Progenitor cell of endocrine pancreas (in vitro differentiated cells): ENCODE results near the gene BRPF1. TPM values are rescaled to one million over a fixed set of nuclear protein-coding genes. Genes with fewer than 3 reads are reported as not detected.

Source experiments
- DNase-seq: peaks from one replicate; pipeline ENCODE4 v3.0.0; 2021; ENCODE audit warnings: low spot score; ENCODE audit not compliant: unreplicated experiment
- H3K27ac Mint-ChIP-seq: 2 replicates; pipeline ENCODE4 v1.8.0; 2021; ENCODE audit warnings: mild to moderate bottlenecking, moderate library complexity, mixed read lengths
- H3K27me3 Mint-ChIP-seq: 2 replicates; pipeline ENCODE4 v1.8.0; 2021; ENCODE audit warnings: mixed read lengths
- H3K36me3 Mint-ChIP-seq: 2 replicates; pipeline ENCODE4 v1.8.0; 2022; ENCODE audit warnings: mixed read lengths; ENCODE audit not compliant: insufficient read depth
- H3K4me1 Mint-ChIP-seq: 2 replicates; pipeline ENCODE4 v1.8.0; 2021; ENCODE audit warnings: low read depth, mixed read lengths
- H3K4me3 Mint-ChIP-seq: 2 replicates; pipeline ENCODE4 v1.8.0; 2021; ENCODE audit warnings: low read depth, mild to moderate bottlenecking, moderate library complexity, mixed read lengths
- H3K9me3 Mint-ChIP-seq: 2 replicates; pipeline ENCODE4 v1.8.0; 2021; ENCODE audit warnings: low read depth, mixed read lengths
- CTCF ChIP-seq: fragments of 200-600 bp; sonication (generic); IDR thresholded peaks from one replicate; pipeline ENCODE4 v1.5.0; 2021; ENCODE audit warnings: antibody characterized with exemption, mild to moderate bottlenecking; ENCODE audit not compliant: unreplicated experiment
- total RNA-seq: library from RNA; stranded (reverse); gene quantifications from 2 replicates; pipeline ENCODE4 v1.2.1, GENCODE V29; 2021

The BRPF1 gene
- total RNA-seq, 1 donor from 2014 or later: 25.6 TPM

- no peak for DNase-seq
- H3K4me1 Mint-ChIP-seq: peaks cover 13% of the 10 kb centered on the region
- H3K4me3 Mint-ChIP-seq: peak overlapping the region; percentile 96
- TF ChIP-seq CTCF: no peak
- H3K27me3 Mint-ChIP-seq: peaks cover 3% of the 10 kb centered on the region
- no peaks in the 10 kb centered on the region for H3K9me3 Mint-ChIP-seq
- H3K36me3 Mint-ChIP-seq: peaks cover 2% of the 10 kb centered on the region
- H3K27ac Mint-ChIP-seq: peak overlapping the region; percentile 88
These were observed 1.2 kb downstream of the BRPF1 start for GRCh38 chr3:9732740-9733115.

- Mint-ChIP-seq H3K4me1 (peaks cover 9% of the 10 kb centered on the region), H3K36me3 (peaks cover 9% of the 10 kb centered on the region), H3K27me3 (no peaks in the 10 kb centered on the region), H3K27ac (no peak overlapping the region), H3K4me3 (no peak overlapping the region), H3K9me3 (no peaks in the 10 kb centered on the region)
- no peak for DNase-seq
- TF ChIP-seq CTCF: no peak
These were observed 5.3 kb downstream of the BRPF1 start for GRCh38 chr3:9736831-9737230.

GRCh38 chr3:9739181-9739580 lies 7.6 kb downstream of the BRPF1 start:
- Mint-ChIP-seq H3K27ac (no peak overlapping the region), H3K36me3 (peaks cover 10% of the 10 kb centered on the region), H3K9me3 (no peaks in the 10 kb centered on the region), H3K27me3 (no peaks in the 10 kb centered on the region), H3K4me1 (no peaks in the 10 kb centered on the region), H3K4me3 (no peak overlapping the region)
- no peak for DNase-seq
- TF ChIP-seq CTCF: no peak

DNA sequence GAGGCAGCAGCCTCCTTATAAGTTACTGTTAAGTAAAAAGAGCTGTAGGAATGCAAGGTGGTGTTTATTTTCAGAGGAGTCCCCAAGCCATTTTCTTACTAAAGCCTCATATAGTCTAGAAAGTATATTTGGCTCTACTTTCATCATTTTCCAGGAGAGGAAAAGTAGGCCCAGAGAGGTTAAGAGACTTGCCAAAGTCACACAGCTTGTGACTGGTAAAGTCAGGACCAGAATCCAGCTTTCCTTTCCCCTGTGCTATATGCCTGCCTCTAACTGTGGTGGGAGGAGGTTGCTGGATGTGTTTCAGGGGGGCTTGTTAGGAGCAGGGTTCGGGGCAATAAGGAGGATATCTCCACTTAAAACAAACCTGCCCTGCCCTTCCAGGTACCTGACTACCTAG lies 11.0 kb downstream of the BRPF1 start:
- TF ChIP-seq CTCF: no peak
- no peaks in the 10 kb centered on the region for H3K27me3 Mint-ChIP-seq
- H3K4me3 Mint-ChIP-seq: no peak overlapping the region
- no peak overlapping the region for H3K27ac Mint-ChIP-seq
- H3K4me1 Mint-ChIP-seq: no peaks in the 10 kb centered on the region
- no peaks in the 10 kb centered on the region for H3K9me3 Mint-ChIP-seq
- no peak for DNase-seq
- peaks cover 17% of the 10 kb centered on the region for H3K36me3 Mint-ChIP-seq

- Mint-ChIP-seq H3K4me3 (no peak overlapping the region), H3K27me3 (no peaks in the 10 kb centered on the region), H3K4me1 (no peaks in the 10 kb centered on the region), H3K36me3 (peaks cover 17% of the 10 kb centered on the region), H3K27ac (no peak overlapping the region), H3K9me3 (no peaks in the 10 kb centered on the region)
- TF ChIP-seq CTCF: no peak
- no peak for DNase-seq
These were observed 12.0 kb downstream of the BRPF1 start for GRCh38 chr3:9743548-9743947.
